ENCODE data around the gene ITGA2B.
"Not testable (repeated sequence)": the region's sequence is repeated elsewhere in the genome, so short reads cannot be mapped to it uniquely, and the experiment has no call there.

The ITGA2B gene

GRCh38 chr17:44329516-44329915, 59.9 kb downstream of the ITGA2B start:
- not testable (repeated sequence) for DNase-seq

- DNase-seq: no peak
These were observed 61.6 kb downstream of the ITGA2B start for GRCh38 chr17:44327715-44328449.

- peak; percentile 91 for DNase-seq
These were observed 62.5 kb downstream of the ITGA2B start for GRCh38 chr17:44326861-44327444.

GRCh38 chr17:44324571-44325275, 64.7 kb downstream of the ITGA2B start, which contains the start of gene SLC25A39:
TSS of gene SLC25A39 (minus strand) at chr17:44324823. CDS start at chr17:44323562, 1,261 bp downstream.
- peak; percentile 93 for DNase-seq

GRCh38 chr17:44324092-44324570, 65.3 kb downstream of the ITGA2B start:
- DNase-seq: no peak

GRCh38 chr17:44323359-44324091, 65.9 kb downstream of the ITGA2B start:
- no peak for DNase-seq

GRCh38 chr17:44322236-44322895, 67.1 kb downstream of the ITGA2B start:
- DNase-seq: no peak

All from T1000 (cell line).